Measurements from ENCODE around the gene PLPP3. TPM values are rescaled to one million over a fixed set of nuclear protein-coding genes. Genes with fewer than 3 reads are reported as not detected.

Gene PLPP3
- total RNA-seq, 1 donor from 2014 or later, result 236 TPM

- Histone ChIP-seq H3K27me3 (no peaks in the 10 kb centered on the region), H3K9me3 (no peaks in the 10 kb centered on the region), H3K4me1 (peaks cover 93% of the 10 kb centered on the region), H3K27ac (no peak overlapping the region), H3K36me3 (peaks cover 0 to 32% of the 10 kb centered on the region in 2 donors), H3K4me3 (no peak overlapping the region)
- DNase-seq (ENCODE audit: extremely low spot score in 2 of 2), result no peak
- TF ChIP-seq POLR2A (IDR thresholded peaks at IDR 0.05), result no peak
- no peak for TF ChIP-seq CTCF (IDR thresholded peaks at IDR 0.05)
- peak in 1 of 2 donors; percentile 42 for TF ChIP-seq POLR2AphosphoS5 (IDR thresholded peaks at IDR 0.05; ENCODE audit: insufficient read depth in 1 of 2, low read depth in 1 of 2)
- intact Hi-C loops (cut with DNase I), result loop anchor here (10.0 kb wide), 1 partner anchor 48 kb away; no protein-coding TSS in a partner anchor
These were observed 72.3 kb downstream of the PLPP3 start for GRCh38 chr1:56506951-56507491.

- Histone ChIP-seq H3K27ac (no peak overlapping the region), H3K4me3 (no peak overlapping the region), H3K9me3 (no peaks in the 10 kb centered on the region), H3K27me3 (no peaks in the 10 kb centered on the region), H3K36me3 (peaks cover 0 to 26% of the 10 kb centered on the region in 2 donors), H3K4me1 (peaks cover 89% of the 10 kb centered on the region)
- intact Hi-C loops (cut with DNase I), result loop anchor here (10.0 kb wide), 1 partner anchor 49 kb away; no protein-coding TSS in a partner anchor
- DNase-seq (ENCODE audit: extremely low spot score in 2 of 2), result peak in 1 of 2 donors; percentile 86
- peak in 1 of 3 experiments; percentile 11 for TF ChIP-seq CTCF (IDR thresholded peaks at IDR 0.05)
- no peak for TF ChIP-seq POLR2A (IDR thresholded peaks at IDR 0.05)
- TF ChIP-seq POLR2AphosphoS5 (IDR thresholded peaks at IDR 0.05; ENCODE audit: insufficient read depth in 1 of 2, low read depth in 1 of 2), result peak in 1 of 2 donors; percentile 31
These were observed 73.3 kb downstream of the PLPP3 start for GRCh38 chr1:56505792-56506743.

DNA sequence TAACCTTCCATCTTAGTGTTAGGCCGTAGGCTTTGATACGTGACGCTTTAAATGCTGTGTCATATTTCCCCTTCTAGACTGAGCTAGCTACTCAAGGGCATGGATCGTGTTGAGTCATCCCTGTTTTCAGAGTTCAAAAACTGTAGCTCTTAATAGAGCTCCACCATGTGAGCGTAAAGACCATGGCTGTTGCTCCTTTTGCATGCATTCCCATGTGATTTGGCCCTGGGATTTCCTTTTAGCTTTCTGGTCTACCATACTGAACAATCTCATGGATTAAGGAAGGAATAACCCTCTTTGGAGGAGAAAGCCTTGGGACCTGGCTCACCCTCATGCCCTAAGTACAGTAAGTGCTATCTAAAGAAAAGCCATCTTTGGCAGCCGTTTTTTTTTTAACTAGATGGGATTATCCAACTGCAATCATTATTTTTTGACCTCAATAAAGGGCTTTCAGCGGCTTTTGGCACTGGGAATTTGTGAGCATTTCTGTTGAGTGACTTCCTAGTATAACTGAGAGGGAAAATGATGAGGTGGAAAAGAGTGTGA is 76.6 kb downstream of the PLPP3 start:
- peak in 1 of 2 donors; percentile 40 for DNase-seq (ENCODE audit: extremely low spot score in 2 of 2)
- H3K4me1 ChIP-seq, result peaks cover 67% of the 10 kb centered on the region
- no peaks in the 10 kb centered on the region for H3K9me3 ChIP-seq
- no peaks in the 10 kb centered on the region for H3K27me3 ChIP-seq
- intact Hi-C loops (cut with DNase I), result loop anchor here (10.0 kb wide), 1 partner anchor 52 kb away; no protein-coding TSS in a partner anchor
- no peak for TF ChIP-seq POLR2A (IDR thresholded peaks at IDR 0.05)
- TF ChIP-seq POLR2AphosphoS5 (IDR thresholded peaks at IDR 0.05; ENCODE audit: insufficient read depth in 1 of 2, low read depth in 1 of 2), result no peak
- no peak for TF ChIP-seq CTCF (IDR thresholded peaks at IDR 0.05)
- H3K36me3 ChIP-seq, result peaks cover 0 to 30% of the 10 kb centered on the region in 2 donors
- no peak overlapping the region for H3K4me3 ChIP-seq
- H3K27ac ChIP-seq, result no peak overlapping the region

GRCh38 chr1:56501888-56502287 is 77.5 kb downstream of the PLPP3 start:
- TF ChIP-seq CTCF (IDR thresholded peaks at IDR 0.05) (no peak), POLR2A (IDR thresholded peaks at IDR 0.05) (no peak), POLR2AphosphoS5 (IDR thresholded peaks at IDR 0.05; ENCODE audit: insufficient read depth in 1 of 2, low read depth in 1 of 2) (no peak)
- Histone ChIP-seq H3K27me3 (no peaks in the 10 kb centered on the region), H3K4me1 (peaks cover 59% of the 10 kb centered on the region), H3K4me3 (no peak overlapping the region), H3K36me3 (peaks cover 0 to 26% of the 10 kb centered on the region in 2 donors), H3K9me3 (no peaks in the 10 kb centered on the region), H3K27ac (no peak overlapping the region)
- peak in 1 of 2 donors; percentile 58 for DNase-seq (ENCODE audit: extremely low spot score in 2 of 2)
- intact Hi-C loops (cut with DNase I), result loop anchor here (10.0 kb wide), 1 partner anchor 53 kb away; no protein-coding TSS in a partner anchor
